Adipose tissue (tissue), 3 donors: ENCODE measurements around the gene ZFR2. TPM values are rescaled to one million over a fixed set of nuclear protein-coding genes. Genes with fewer than 3 reads are reported as not detected.
"Not testable (repeated sequence)": the region's sequence is repeated elsewhere in the genome, so short reads cannot be mapped to it uniquely, and the experiment has no call there.

ENCODE experiments used
- H3K27ac ChIP-seq: one replicate; pipeline ENCODE4 v1.5.1; 2013; ENCODE audit warnings: low read depth, low read length
- WGBS, 3 donors: extraction: QIAGEN DNeasy Blood & Tissue Kit; methylation state at CpG; one replicate each; pipeline ENCODE4 v1.1.7; 2013; 5-methylcytosine and 5-hydroxymethylcytosine counted together
- polyA plus RNA-seq, 3 donors: library from polyadenylated mRNA; stranded (reverse); fragments of 200-250 nt; gene quantifications; one replicate each; pipeline ENCODE4 v1.2.3, GENCODE V29; 2013
- donor health status: healthy with polysubstance abuse.
- donor health status: Bipolar disorder and iron deficiency.
- donor health status: healthy.

The ZFR2 gene
- polyA plus RNA-seq, result under 1 TPM in 2 of 3 donors, not detected in 1; 0.03 to 0.23 TPM

GRCh38 chr19:3868770-3869456 lies at the start of gene ZFR2:
Gene ZFR2 (minus strand): TSS chr19:3869038. CDS start chr19:3869017, 21 bp downstream.
- H3K27ac ChIP-seq, result no peak within 1 kb of the TSS
- WGBS, 3 donors, result 8 to 18% (median 9%) methylated on average over 21 to 62 of the region's 62 CpGs

GRCh38 chr19:3916033-3916432 lies 47.2 kb upstream of the ZFR2 start:
- 90 to 95% (median 93%) methylated on average over 5 of the region's 5 CpGs for WGBS, 3 donors
- no peak overlapping the region for H3K27ac ChIP-seq

- WGBS, 3 donors, result 70 to 79% (median 75%) methylated on average over 6 to 9 of the region's 9 CpGs
- H3K27ac ChIP-seq, result no peak overlapping the region
Measured at GRCh38 chr19:3914199-3914598, 45.4 kb upstream of the ZFR2 start.

GRCh38 chr19:3910105-3910504 lies 41.3 kb upstream of the ZFR2 start:
- H3K27ac ChIP-seq, result no peak overlapping the region
- 97 to 100% (median 100%) methylated on average over 1 of the region's 1 CpG for WGBS, 3 donors

GRCh38 chr19:3908266-3909054 lies 39.6 kb upstream of the ZFR2 start:
- H3K27ac ChIP-seq, result no peak overlapping the region
- WGBS, 3 donors, result 63 to 70% (median 68%) methylated on average over 14 of the region's 14 CpGs

- WGBS, 3 donors, result 79 to 87% (median 86%) methylated on average over 49 to 50 of the region's 50 CpGs
- no peak overlapping the region for H3K27ac ChIP-seq
Measured at GRCh38 chr19:3907626-3908265, 38.9 kb upstream of the ZFR2 start.

GRCh38 chr19:3904233-3904632 lies 35.4 kb upstream of the ZFR2 start:
- 89 to 94% (median 93%) methylated on average over 8 of the region's 8 CpGs for WGBS, 3 donors
- no peak overlapping the region for H3K27ac ChIP-seq

GRCh38 chr19:3902317-3902973 lies 33.6 kb upstream of the ZFR2 start:
- no peak overlapping the region for H3K27ac ChIP-seq
- 72 to 75% (median 72%) methylated on average over 15 of the region's 15 CpGs for WGBS, 3 donors

GRCh38 chr19:3899531-3900294 lies 30.9 kb upstream of the ZFR2 start:
- no peak overlapping the region for H3K27ac ChIP-seq
- WGBS, 3 donors, result 48 to 65% (median 55%) methylated on average over 18 of the region's 18 CpGs

GRCh38 chr19:3898426-3898825 lies 29.6 kb upstream of the ZFR2 start:
- no peak overlapping the region for H3K27ac ChIP-seq
- 85 to 97% (median 96%) methylated on average over 3 of the region's 3 CpGs for WGBS, 3 donors

- whole genome bisulfite sequencing, 3 donors, result 58 to 75% (median 64%) methylated on average over 4 of the region's 4 CpGs
- no peak overlapping the region for H3K27ac ChIP-seq
Measured at GRCh38 chr19:3897936-3898335, 29.1 kb upstream of the ZFR2 start.

GRCh38 chr19:3895788-3896187 lies 26.9 kb upstream of the ZFR2 start:
- H3K27ac ChIP-seq, result no peak overlapping the region
- 70 to 91% (median 90%) methylated on average over 5 of the region's 5 CpGs for WGBS, 3 donors

- H3K27ac ChIP-seq, result not testable (repeated sequence)
- WGBS, 3 donors, result 78 to 86% (median 83%) methylated on average over 5 of the region's 5 CpGs
Measured at GRCh38 chr19:3894959-3895358, 26.1 kb upstream of the ZFR2 start.

- 52 to 71% (median 62%) methylated on average over 12 of the region's 12 CpGs for WGBS, 3 donors
- H3K27ac ChIP-seq, result no peak overlapping the region
Measured at GRCh38 chr19:3893509-3894179, 24.8 kb upstream of the ZFR2 start.

- 52 to 80% (median 78%) methylated on average over 17 of the region's 17 CpGs for WGBS, 3 donors
- H3K27ac ChIP-seq, result no peak overlapping the region
Measured at GRCh38 chr19:3890591-3890990, 21.8 kb upstream of the ZFR2 start.

- 20 to 28% (median 20%) methylated on average over 6 of the region's 6 CpGs for WGBS, 3 donors
- no peak overlapping the region for H3K27ac ChIP-seq
Measured at GRCh38 chr19:3882041-3882384, 13.2 kb upstream of the ZFR2 start.

GRCh38 chr19:3881272-3882040 lies 12.6 kb upstream of the ZFR2 start:
- WGBS, 3 donors, result 1 to 2% (median 1%) methylated on average over 25 to 31 of the region's 31 CpGs

More at GRCh38 chr19:3881272-3882040, 12.6 kb upstream of the ZFR2 start:
- no peak overlapping the region for H3K27ac ChIP-seq
